ENCODE data around the gene FBXL4. TPM values are rescaled to one million over a fixed set of nuclear protein-coding genes. Genes with fewer than 3 reads are reported as not detected.

FBXL4 gene
- total RNA-seq, 1 donor from 2014 or later = 14.4 TPM

DNA sequence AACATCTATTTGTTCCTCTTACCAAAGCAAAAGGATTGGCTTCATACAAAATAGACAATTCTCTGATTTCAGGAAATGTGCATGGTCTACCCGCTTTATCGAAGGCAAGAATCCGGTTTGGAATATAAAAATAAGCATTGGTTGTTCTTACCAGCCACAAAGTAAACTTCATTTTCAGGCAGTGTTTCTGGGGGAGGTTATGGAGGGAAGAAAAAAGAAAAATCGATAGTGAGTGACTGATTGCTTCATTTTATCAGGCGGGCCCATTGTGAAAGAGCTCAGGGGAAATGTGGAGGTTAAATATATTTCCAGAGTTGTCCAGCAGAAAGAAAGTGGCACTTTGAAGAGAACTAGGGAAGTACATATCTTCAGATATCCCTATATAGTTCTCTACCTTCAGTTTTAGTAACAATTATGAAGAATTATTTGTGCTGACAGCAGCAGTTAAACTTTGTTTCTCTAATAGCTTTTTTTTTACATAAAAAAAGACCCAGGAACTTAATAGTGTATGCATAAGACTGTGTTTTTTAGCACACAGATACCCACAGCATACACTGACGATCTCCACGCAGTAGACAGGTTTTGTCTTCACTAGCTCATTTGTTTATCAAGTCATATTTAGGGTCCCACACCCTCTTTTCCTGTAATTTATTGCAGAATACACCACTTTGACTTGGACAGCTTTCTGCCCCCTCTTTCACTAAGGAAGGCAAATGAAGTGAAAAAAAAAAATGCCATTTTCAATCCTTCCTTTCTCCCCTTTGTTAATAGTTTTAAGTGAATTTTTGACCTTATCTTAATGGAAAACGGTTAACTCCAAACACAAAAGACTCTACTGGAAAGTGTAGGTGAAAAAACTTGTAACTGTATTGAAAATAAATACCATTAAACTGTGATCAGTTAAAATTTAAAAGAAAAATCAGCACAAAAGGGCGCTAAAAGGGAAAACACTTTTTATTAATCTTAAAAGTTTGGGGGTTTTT is 110.5 kb downstream of the FBXL4 start:
- Mint-ChIP-seq H3K4me1 (ENCODE audit: low read depth) (peaks cover 27% of the 10 kb centered on the region), H3K36me3 (ENCODE audit: low read depth) (no peaks in the 10 kb centered on the region), H3K9me3 (ENCODE audit: low read depth) (no peaks in the 10 kb centered on the region), H3K27me3 (ENCODE audit: low read depth) (peaks cover 71% of the 10 kb centered on the region), H3K4me3 (ENCODE audit: unreplicated experiment) (no peak overlapping the region), H3K27ac (ENCODE audit: unreplicated experiment) (no peak overlapping the region)
- TF ChIP-seq, protein P1, sequence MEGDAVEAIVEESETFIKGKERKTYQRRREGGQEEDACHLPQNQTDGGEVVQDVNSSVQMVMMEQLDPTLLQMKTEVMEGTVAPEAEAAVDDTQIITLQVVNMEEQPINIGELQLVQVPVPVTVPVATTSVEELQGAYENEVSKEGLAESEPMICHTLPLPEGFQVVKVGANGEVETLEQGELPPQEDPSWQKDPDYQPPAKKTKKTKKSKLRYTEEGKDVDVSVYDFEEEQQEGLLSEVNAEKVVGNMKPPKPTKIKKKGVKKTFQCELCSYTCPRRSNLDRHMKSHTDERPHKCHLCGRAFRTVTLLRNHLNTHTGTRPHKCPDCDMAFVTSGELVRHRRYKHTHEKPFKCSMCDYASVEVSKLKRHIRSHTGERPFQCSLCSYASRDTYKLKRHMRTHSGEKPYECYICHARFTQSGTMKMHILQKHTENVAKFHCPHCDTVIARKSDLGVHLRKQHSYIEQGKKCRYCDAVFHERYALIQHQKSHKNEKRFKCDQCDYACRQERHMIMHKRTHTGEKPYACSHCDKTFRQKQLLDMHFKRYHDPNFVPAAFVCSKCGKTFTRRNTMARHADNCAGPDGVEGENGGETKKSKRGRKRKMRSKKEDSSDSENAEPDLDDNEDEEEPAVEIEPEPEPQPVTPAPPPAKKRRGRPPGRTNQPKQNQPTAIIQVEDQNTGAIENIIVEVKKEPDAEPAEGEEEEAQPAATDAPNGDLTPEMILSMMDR (IDR thresholded peaks at IDR 0.05) = no peak
- DNase-seq (ENCODE audit: low spot score) = no peak

DNA sequence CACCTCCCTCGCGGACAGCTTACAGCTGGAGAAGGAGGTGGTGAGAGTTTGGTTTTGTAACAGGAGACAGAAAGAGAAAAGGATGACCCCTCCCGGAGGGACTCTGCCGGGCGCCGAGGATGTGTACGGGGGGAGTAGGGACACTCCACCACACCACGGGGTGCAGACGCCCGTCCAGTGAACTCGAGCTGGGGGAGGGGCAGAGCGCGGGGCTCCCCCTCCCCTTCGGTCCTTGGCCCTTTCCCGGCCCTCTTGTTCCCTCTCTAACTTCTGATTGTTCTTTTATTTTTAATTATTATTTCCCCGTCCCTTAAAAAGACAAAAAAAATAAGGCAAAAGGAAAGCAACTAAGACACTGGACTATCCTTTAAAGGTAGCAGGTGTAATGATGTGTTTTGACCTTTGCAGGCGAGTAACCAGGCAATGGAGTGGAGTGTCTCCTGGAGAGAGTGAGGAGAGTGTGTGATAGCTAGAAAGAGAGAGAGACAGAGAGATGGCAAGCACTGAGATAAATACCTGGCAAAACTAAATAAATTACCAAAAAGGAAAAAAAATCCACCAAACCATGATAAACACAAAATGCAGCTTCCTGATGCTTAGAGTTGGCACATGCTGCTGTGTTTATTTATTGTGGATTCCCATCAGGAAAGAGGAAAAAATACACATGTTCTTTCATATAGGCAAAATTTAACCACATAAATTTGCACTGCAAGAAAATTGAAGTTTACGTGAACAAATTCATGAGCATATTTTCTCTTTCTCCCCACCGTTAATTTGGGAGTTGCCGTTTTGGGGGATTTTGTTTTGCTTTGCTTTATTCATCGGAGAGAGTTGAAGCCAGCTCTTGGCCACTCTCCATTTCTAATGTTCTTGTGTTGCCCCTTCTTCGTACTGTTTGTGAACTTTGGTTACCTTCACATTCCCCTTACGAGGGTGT is 111.5 kb downstream of the FBXL4 start:
- no peak for DNase-seq (ENCODE audit: low spot score)
- Mint-ChIP-seq H3K4me3 (ENCODE audit: unreplicated experiment) (peak overlapping the region; percentile 47), H3K9me3 (ENCODE audit: low read depth) (no peaks in the 10 kb centered on the region), H3K4me1 (ENCODE audit: low read depth) (peaks cover 34% of the 10 kb centered on the region), H3K27me3 (ENCODE audit: low read depth) (peaks cover 71% of the 10 kb centered on the region), H3K36me3 (ENCODE audit: low read depth) (no peaks in the 10 kb centered on the region), H3K27ac (ENCODE audit: unreplicated experiment) (no peak overlapping the region)
- TF ChIP-seq, protein P1 (IDR thresholded peaks at IDR 0.05) = no peak

- peaks cover 74% of the 10 kb centered on the region for H3K27me3 Mint-ChIP-seq (ENCODE audit: low read depth)
- peaks cover 38% of the 10 kb centered on the region for H3K4me1 Mint-ChIP-seq (ENCODE audit: low read depth)
- H3K27ac Mint-ChIP-seq (ENCODE audit: unreplicated experiment) = no peak overlapping the region
- no peaks in the 10 kb centered on the region for H3K9me3 Mint-ChIP-seq (ENCODE audit: low read depth)
- TF ChIP-seq, protein P1 (IDR thresholded peaks at IDR 0.05) = no peak
- DNase-seq (ENCODE audit: low spot score) = peak; percentile 90
- H3K36me3 Mint-ChIP-seq (ENCODE audit: low read depth) = no peaks in the 10 kb centered on the region
- H3K4me3 Mint-ChIP-seq (ENCODE audit: unreplicated experiment) = peak overlapping the region; percentile 47
Measured at GRCh38 chr6:98835149-98836024, 112.4 kb downstream of the FBXL4 start.

GRCh38 chr6:98834060-98835031 is 113.4 kb downstream of the FBXL4 start, which contains the start of gene POU3F2:
Gene POU3F2, plus strand, starts transcription at chr6:98834574. Its CDS starts 300 bp downstream, at chr6:98834874.
- no peaks in the 10 kb centered on the region for H3K36me3 Mint-ChIP-seq (ENCODE audit: low read depth)
- peaks cover 71% of the 10 kb centered on the region for H3K27me3 Mint-ChIP-seq (ENCODE audit: low read depth)
- DNase-seq (ENCODE audit: low spot score) = peak; percentile 91
- H3K9me3 Mint-ChIP-seq (ENCODE audit: low read depth) = no peaks in the 10 kb centered on the region
- peak within 1 kb of the TSS; percentile 75 for H3K4me3 Mint-ChIP-seq (ENCODE audit: unreplicated experiment)
- peak within 1 kb of the TSS; percentile 63 for H3K27ac Mint-ChIP-seq (ENCODE audit: unreplicated experiment)
- H3K4me1 Mint-ChIP-seq (ENCODE audit: low read depth) = peaks cover 38% of the 10 kb centered on the region
- TF ChIP-seq, protein P1 (IDR thresholded peaks at IDR 0.05) = no peak

All from chondrocyte (in vitro differentiated cells).